IMR-90 (cell line): Measurements from ENCODE around the gene TIAM2. TPM values are rescaled to one million over a fixed set of nuclear protein-coding genes. Genes with fewer than 3 reads are reported as not detected.

Source experiments
- ATAC-seq: fragments of 200-7000 bp; cut with Tn5 transposase; 2 replicates; pipeline ENCODE4 v1.9.1; 2020; ENCODE audit warnings: low read depth, mild to moderate bottlenecking, moderate library complexity
- BruUV-seq: library from RNA; stranded (reverse); fragments of 400-500 nt; replicated peaks from 2 replicates; lab custom pipeline; 2021; lab: Mats Ljungman, UMichigan
- CTCF ChIA-PET: fragments of 300-600 bp; formaldehyde crosslinking; extraction: SDS; loops from one replicate; lab custom pipeline; 2021; ENCODE audit warnings: antibody characterized with exemption; lab: Yijun Ruan, JAX
- POLR2A ChIA-PET: fragments of 300-600 bp; sonication (Branson Sonifier 250); formaldehyde crosslinking; loops from one replicate; lab custom pipeline; 2022; ENCODE audit warnings: antibody characterized with exemption; ENCODE audit not compliant: unreplicated experiment; lab: Charles Lee
- DNase-seq: peaks from one replicate; pipeline ENCODE4 v3.0.0; 2013
- H2AFZ ChIP-seq: replicated peaks from 2 replicates; pipeline ENCODE3; 2013; ENCODE audit warnings: low read length, mild to moderate bottlenecking; ENCODE audit not compliant: poor library complexity
- H2AK5ac ChIP-seq: 2 replicates; pipeline ENCODE4 v1.6.1; 2013; ENCODE audit warnings: low read depth, low read length, inconsistent platforms
- H2AK9ac ChIP-seq: replicated peaks from 2 replicates; pipeline ENCODE3; 2013; ENCODE audit warnings: mild to moderate bottlenecking, low read depth, low read length, moderate library complexity; ENCODE audit not compliant: poor library complexity
- H2BK120ac ChIP-seq: 2 replicates; pipeline ENCODE4 v1.6.1; 2013; ENCODE audit warnings: low read depth, low read length, inconsistent platforms
- H2BK15ac ChIP-seq: 3 replicates; pipeline ENCODE4 v1.6.1; 2013; ENCODE audit warnings: low read depth, low read length, inconsistent platforms
- H2BK20ac ChIP-seq: 2 replicates; pipeline ENCODE4 v1.6.1; 2013; ENCODE audit warnings: low read depth, mild to moderate bottlenecking, inconsistent platforms, low read length, moderate library complexity
- H2BK5ac ChIP-seq: 2 replicates; pipeline ENCODE4 v1.6.1; 2013; ENCODE audit warnings: mild to moderate bottlenecking, low read depth, low read length, inconsistent platforms; ENCODE audit not compliant: poor library complexity, severe bottlenecking
- H3K14ac ChIP-seq: replicated peaks from 2 replicates; pipeline ENCODE4 v1.6.1; 2013; ENCODE audit warnings: low read depth, low read length, inconsistent platforms
- H3K18ac ChIP-seq: 2 replicates; pipeline ENCODE4 v1.6.1; 2013; ENCODE audit warnings: low read depth, low read length, control low read depth
- H3K23ac ChIP-seq: 2 replicates; pipeline ENCODE4 v1.6.1; 2013; ENCODE audit warnings: low read depth, low read length, inconsistent platforms
- H3K27ac ChIP-seq: 2 replicates; pipeline ENCODE4 v1.5.1; 2013; ENCODE audit warnings: mild to moderate bottlenecking, control low read depth, low read length; ENCODE audit not compliant: insufficient read depth
- H3K27me3 ChIP-seq: 2 replicates; pipeline ENCODE4 v1.6.1; 2013; ENCODE audit warnings: low read length; ENCODE audit not compliant: control insufficient read depth, insufficient read depth
- H3K36me3 ChIP-seq: 2 replicates; pipeline ENCODE4 v1.6.1; 2013; ENCODE audit warnings: low read length, mixed read lengths; ENCODE audit not compliant: control insufficient read depth, insufficient read depth
- H3K4ac ChIP-seq: 2 replicates; pipeline ENCODE4 v1.6.1; 2013; ENCODE audit warnings: low read depth, low read length, inconsistent platforms
- H3K4me1 ChIP-seq: 2 replicates; pipeline ENCODE4 v1.6.1; 2013; ENCODE audit warnings: low read length, mixed read lengths; ENCODE audit not compliant: control insufficient read depth, insufficient read depth
- H3K4me2 ChIP-seq: 2 replicates; pipeline ENCODE4 v1.6.1; 2013; ENCODE audit warnings: low read depth, mild to moderate bottlenecking, control low read depth, low read length, moderate library complexity
- H3K4me3 ChIP-seq: 2 replicates; pipeline ENCODE4 v1.5.1; 2013; ENCODE audit warnings: low read depth, mild to moderate bottlenecking, control low read depth, low read length, moderate library complexity; ENCODE audit not compliant: insufficient read depth
- H3K56ac ChIP-seq: 2 replicates; pipeline ENCODE4 v1.6.1; 2013; ENCODE audit warnings: low read length, inconsistent platforms; ENCODE audit not compliant: insufficient read depth; ENCODE audit errors: extremely low read depth
- H3K79me1 ChIP-seq, 2 experiments: 2 replicates each; pipeline ENCODE4 v1.6.1; 2013; ENCODE audit warnings: low read length in 2 of 2, inconsistent platforms in 1 of 2, low read depth in 1 of 2
- H3K9ac ChIP-seq: 2 replicates; pipeline ENCODE4 v1.6.1; 2013; ENCODE audit warnings: low read depth, low read length, control low read depth
- H3K9me1 ChIP-seq: 2 replicates; pipeline ENCODE4 v1.6.1; 2013; ENCODE audit warnings: low read length, inconsistent platforms; ENCODE audit not compliant: insufficient read depth
- H3K9me3 ChIP-seq: 2 replicates; pipeline ENCODE4 v1.6.1; 2013; ENCODE audit warnings: low read length; ENCODE audit not compliant: control insufficient read depth, insufficient read depth
- H4K20me1 ChIP-seq: 2 replicates; pipeline ENCODE4 v1.6.1; 2013; ENCODE audit warnings: low read length, inconsistent platforms; ENCODE audit not compliant: insufficient read depth
- H4K5ac ChIP-seq: 2 replicates; pipeline ENCODE4 v1.6.1; 2013; ENCODE audit warnings: mild to moderate bottlenecking, low read depth, low read length, control low read depth
- H4K8ac ChIP-seq, 2 experiments: 2 replicates each; pipeline ENCODE4 v1.6.1; 2013; ENCODE audit warnings: low read depth in 2 of 2, low read length in 2 of 2, control low read depth in 1 of 2, inconsistent platforms in 1 of 2
- H4K91ac ChIP-seq: 2 replicates; pipeline ENCODE4 v1.6.1; 2013; ENCODE audit warnings: low read depth, low read length, inconsistent platforms; ENCODE audit not compliant: insufficient read depth
- BHLHE40 ChIP-seq: fragments of 150-350 bp; IDR thresholded peaks from 2 replicates; pipeline ENCODE4 v1.6.1; 2016; ENCODE audit warnings: mild to moderate bottlenecking, low read depth, low read length
- CEBPB ChIP-seq: IDR thresholded peaks from 2 replicates; pipeline ENCODE4 v1.6.1; 2012; ENCODE audit warnings: low read depth, low read length, improper control_type of control experiment
- CHD1 ChIP-seq: IDR thresholded peaks from 2 replicates; pipeline ENCODE4 v1.6.1; 2012; ENCODE audit warnings: low read depth, low read length, improper control_type of control experiment
- CTCF ChIP-seq: conservative IDR thresholded peaks from 2 replicates; pipeline ENCODE4 v1.5.1; 2012; ENCODE audit warnings: mild to moderate bottlenecking, low read depth, low read length, improper control_type of control experiment
- ELK1 ChIP-seq: fragments of 150-350 bp; IDR thresholded peaks from 2 replicates; pipeline ENCODE4 v1.6.1; 2016; ENCODE audit warnings: low read depth, mild to moderate bottlenecking, low read length, moderate library complexity, borderline replicate concordance
- FOS ChIP-seq: fragments of 150-350 bp; IDR thresholded peaks from 2 replicates; pipeline ENCODE4 v1.6.1; 2016; ENCODE audit warnings: low read depth, low read length
- MAFK ChIP-seq: IDR thresholded peaks from 2 replicates; pipeline ENCODE4 v1.6.1; 2012; ENCODE audit warnings: low read depth, low read length, improper control_type of control experiment
- MAZ ChIP-seq: IDR thresholded peaks from 2 replicates; pipeline ENCODE4 v1.6.1; 2012; ENCODE audit warnings: low read depth, mild to moderate bottlenecking, low read length, improper control_type of control experiment, moderate library complexity, borderline replicate concordance
- MXI1 ChIP-seq: IDR thresholded peaks from 2 replicates; pipeline ENCODE4 v1.6.1; 2012; ENCODE audit warnings: low read depth, mild to moderate bottlenecking, low read length, moderate library complexity, borderline replicate concordance
- POLR2A ChIP-seq: IDR thresholded peaks from 2 replicates; pipeline ENCODE4 v1.6.1; 2012; ENCODE audit warnings: mild to moderate bottlenecking, low read depth, low read length
- RAD21 ChIP-seq: IDR thresholded peaks from 2 replicates; pipeline ENCODE4 v1.6.1; 2012; ENCODE audit warnings: low read length, improper control_type of control experiment
- RFX5 ChIP-seq: IDR thresholded peaks from 2 replicates; pipeline ENCODE4 v1.8.0; 2012; ENCODE audit warnings: low read depth, mild to moderate bottlenecking, low read length, moderate library complexity
- SMC3 ChIP-seq: fragments of 150-350 bp; IDR thresholded peaks from 2 replicates; pipeline ENCODE4 v1.6.1; 2016; ENCODE audit warnings: low read depth, mild to moderate bottlenecking, antibody characterized with exemption, low read length, moderate library complexity
- WGBS, 2 experiments: methylation state at CpG; one replicate each; pipeline versions ENCODE4 v1.1.5 to v1.1.7; 2013; ENCODE audit warnings: missing lambda C conversion rate in 2 of 2; ENCODE audit not compliant: insufficient read length in 1 of 2; ENCODE audit errors: extremely low coverage in 2 of 2; 5-methylcytosine and 5-hydroxymethylcytosine counted together
- dilution Hi-C: fragments of 300-500 bp; cut with HindIII; formaldehyde crosslinking; loops from one replicate; pipeline ENCODE4 v1.14.3; 2018; ENCODE audit warnings: low sequenced_read_pairs; ENCODE audit not compliant: unreplicated experiment
- in situ Hi-C: fragments of 300-500 bp; cut with MboI; formaldehyde crosslinking; loops from 3 replicates; pipeline ENCODE4 v1.14.3; 2019; ENCODE audit warnings: low sequenced_read_pairs, inconsistent platforms, mixed read lengths
- intact Hi-C: fragments of 100-400 bp; cut with micrococcal nuclease; formaldehyde crosslinking; loops from 2 replicates; pipeline ENCODE4 v1.10.0; 2022
- polyA plus RNA-seq, 3 experiments: library from polyadenylated mRNA; depleted of rRNA; stranded (reverse); fragments of >200 nt; gene quantifications; 2 replicates each; pipeline ENCODE4 v1.2.3, GENCODE V29; 2012; ENCODE audit warnings: low replicate concordance in 1 of 3
- total RNA-seq: library from RNA; depleted of rRNA; stranded (reverse); fragments of >200 nt; gene quantifications from 2 replicates; pipeline ENCODE4 v1.2.3, GENCODE V29; 2012

TIAM2 gene
- total and polyA plus RNA-seq, 2 of the 4 experiments (the other 2 are of a cell fraction): 3.1 to 4.7 TPM

- no peak for ATAC-seq
- TF ChIP-seq BHLHE40 (no peak), SMC3 (no peak), CTCF (no peak), RFX5 (no peak), CHD1 (no peak), POLR2A (no peak), CEBPB (no peak), ELK1 (no peak), MXI1 (no peak), RAD21 (no peak), MAFK (no peak), FOS (no peak), MAZ (no peak)
- Histone ChIP-seq H3K14ac (no peak overlapping the region), H3K4ac (no peak overlapping the region), H3K18ac (no peak overlapping the region), H3K4me2 (no peak overlapping the region), H3K79me1 (peaks cover 6 to 20% of the 10 kb centered on the region in 2 experiments; a peak in 2 of 4 replicates), H2AFZ (no peak overlapping the region), H2AK9ac (no peak overlapping the region), H3K4me1 (no peaks in the 10 kb centered on the region; the same call in 1 of the 2 replicates), H4K5ac (no peak overlapping the region), H2BK120ac (no peak overlapping the region), H2AK5ac (no peak overlapping the region), H3K9me3 (no peaks in the 10 kb centered on the region), H2BK20ac (no peak overlapping the region), H3K9ac (no peak overlapping the region), H3K23ac (no peak overlapping the region), H3K36me3 (no peaks in the 10 kb centered on the region), H3K56ac (no peak overlapping the region), H4K91ac (no peak overlapping the region), H3K27ac (no peak overlapping the region), H3K9me1 (no peaks in the 10 kb centered on the region), H3K4me3 (no peak overlapping the region), H3K27me3 (no peaks in the 10 kb centered on the region), H4K20me1 (peaks cover 2% of the 10 kb centered on the region; the same call in 1 of the 2 replicates), H4K8ac (no peak overlapping the region), H2BK15ac (no peak overlapping the region), H2BK5ac (no peak overlapping the region)
- intact Hi-C loops (loop anchor here (5.0 kb wide), 1 partner anchor 72 kb away; no protein-coding TSS in a partner anchor), in situ Hi-C loops (no loop called here), dilution Hi-C loops (no loop called here)
- ChIA-PET CTCF (interaction anchor here (1.1 kb wide), 1 partner anchor 12 kb away, joined by 6 read pairs; no protein-coding TSS in a partner anchor), POLR2A (no interaction called here)
- DNase-seq: no peak
- BruUV-seq: no TSS peak
- no CpG with 5 or more reads among the region's 2 CpGs for WGBS, 2 experiments
These were observed 3.7 kb downstream of the TIAM2 start for GRCh38 chr6:154998855-154999254.
